NCI-H2227 (cell line): Measurements from ENCODE around the gene ERP27.

Source experiments
- DNase-seq: peaks from one replicate; lab custom pipeline; 2025; ENCODE audit not compliant: unreplicated experiment; lab: John Stamatoyannopoulos, UW

Gene ERP27

GRCh38 chr12:14937014-14937413 is 1.3 kb downstream of the ERP27 start:
- no peak for DNase-seq

GRCh38 chr12:14936224-14936861 is 2.0 kb downstream of the ERP27 start:
- no peak for DNase-seq

- no peak for DNase-seq
These were observed 3.3 kb downstream of the ERP27 start for GRCh38 chr12:14935031-14935430.

- no peak for DNase-seq
These were observed 3.8 kb downstream of the ERP27 start for GRCh38 chr12:14934511-14934910.

- DNase-seq, result no peak
These were observed 6.4 kb downstream of the ERP27 start for GRCh38 chr12:14931791-14932560.

- DNase-seq, result no peak
These were observed 7.0 kb downstream of the ERP27 start for GRCh38 chr12:14931359-14931758.

GRCh38 chr12:14930299-14930698 is 8.0 kb downstream of the ERP27 start:
- no peak for DNase-seq

GRCh38 chr12:14928931-14929330 is 9.4 kb downstream of the ERP27 start:
- no peak for DNase-seq

GRCh38 chr12:14927267-14927666 is 11.1 kb downstream of the ERP27 start:
- no peak for DNase-seq

GRCh38 chr12:14924541-14924940 is 13.8 kb downstream of the ERP27 start:
- DNase-seq, result no peak

GRCh38 chr12:14923944-14924343 is 14.4 kb downstream of the ERP27 start:
- no peak for DNase-seq

GRCh38 chr12:14921218-14921617 is 17.1 kb downstream of the ERP27 start:
- no peak for DNase-seq

- DNase-seq, result no peak
These were observed 17.7 kb downstream of the ERP27 start for GRCh38 chr12:14920475-14921126.

GRCh38 chr12:14919455-14919854 is 18.9 kb downstream of the ERP27 start:
- no peak for DNase-seq

- no peak for DNase-seq
These were observed 22.6 kb downstream of the ERP27 start for GRCh38 chr12:14915736-14916135.

GRCh38 chr12:14913381-14913781 is 25.0 kb downstream of the ERP27 start:
- DNase-seq, result no peak

GRCh38 chr12:14911131-14911530 is 27.2 kb downstream of the ERP27 start:
- DNase-seq, result no peak

GRCh38 chr12:14910090-14910915 is 28.0 kb downstream of the ERP27 start:
- no peak for DNase-seq

GRCh38 chr12:14907953-14908352 is 30.4 kb downstream of the ERP27 start:
- DNase-seq, result no peak

GRCh38 chr12:14906114-14906513 is 32.2 kb downstream of the ERP27 start:
- no peak for DNase-seq

- no peak for DNase-seq
These were observed 32.9 kb downstream of the ERP27 start for GRCh38 chr12:14905269-14906004.
